Eye (tissue), 1 donor: ENCODE measurements around the gene CD109.

Source experiments
- DNase-seq: peaks from one replicate; pipeline ENCODE4 v3.0.0-alpha.2; 2015

CD109 gene

GRCh38 chr6:73728548-73729205 lies 32.7 kb downstream of the CD109 start:
- DNase-seq, result no peak

GRCh38 chr6:73731285-73731684 lies 35.3 kb downstream of the CD109 start:
- no peak for DNase-seq

- peak; percentile 90 for DNase-seq
Measured at GRCh38 chr6:73732845-73733675, 37.1 kb downstream of the CD109 start.

- DNase-seq, result no peak
Measured at GRCh38 chr6:73733791-73734190, 37.8 kb downstream of the CD109 start.

- DNase-seq, result no peak
Measured at GRCh38 chr6:73734832-73735453, 38.9 kb downstream of the CD109 start.

GRCh38 chr6:73738367-73739028 lies 42.5 kb downstream of the CD109 start:
- no peak for DNase-seq

GRCh38 chr6:73739096-73739495 lies 43.1 kb downstream of the CD109 start:
- peak; percentile 90 for DNase-seq

- no peak for DNase-seq
Measured at GRCh38 chr6:73742433-73742832, 46.4 kb downstream of the CD109 start.

- DNase-seq, result no peak
Measured at GRCh38 chr6:73743081-73743480, 47.1 kb downstream of the CD109 start.

GRCh38 chr6:73743556-73743955 lies 47.6 kb downstream of the CD109 start:
- no peak for DNase-seq

- no peak for DNase-seq
Measured at GRCh38 chr6:73746787-73747186, 50.8 kb downstream of the CD109 start.

GRCh38 chr6:73747289-73747688 lies 51.3 kb downstream of the CD109 start:
- no peak for DNase-seq

GRCh38 chr6:73752943-73753342 lies 56.9 kb downstream of the CD109 start:
- no peak for DNase-seq

GRCh38 chr6:73766040-73766439 lies 70.0 kb downstream of the CD109 start:
- DNase-seq, result no peak

GRCh38 chr6:73768558-73768957 lies 72.6 kb downstream of the CD109 start:
- DNase-seq, result peak; percentile 29

- no peak for DNase-seq
Measured at GRCh38 chr6:73769976-73770375, 74.0 kb downstream of the CD109 start.

GRCh38 chr6:73774311-73774774 lies 78.3 kb downstream of the CD109 start:
- peak; percentile 5 for DNase-seq

GRCh38 chr6:73779943-73780342 lies 83.9 kb downstream of the CD109 start:
- no peak for DNase-seq

GRCh38 chr6:73782911-73783310 lies 86.9 kb downstream of the CD109 start:
- no peak for DNase-seq

GRCh38 chr6:73784726-73785505 lies 88.9 kb downstream of the CD109 start:
- DNase-seq, result no peak

- DNase-seq, result no peak
Measured at GRCh38 chr6:73790574-73790973, 94.6 kb downstream of the CD109 start.

- peak; percentile 64 for DNase-seq
Measured at GRCh38 chr6:73791336-73791735, 95.3 kb downstream of the CD109 start.
